Tongue (tissue), 2 donors: ENCODE results near the gene ACAD10. TPM values are rescaled to one million over a fixed set of nuclear protein-coding genes. Genes with fewer than 3 reads are reported as not detected.
"Not testable (repeated sequence)": the region's sequence is repeated elsewhere in the genome, so short reads cannot be mapped to it uniquely, and the experiment has no call there.

Experiments
- DNase-seq: peaks from one replicate; pipeline ENCODE4 v3.0.0-alpha.2; 2015
- total RNA-seq: library from RNA; depleted of rRNA; stranded (reverse); fragments of >200 nt; gene quantifications from one replicate; pipeline ENCODE4 v1.2.3, GENCODE V29; 2014

ACAD10 gene
- total RNA-seq, 1 donor from 2014 or later, result 21.2 TPM

DNA sequence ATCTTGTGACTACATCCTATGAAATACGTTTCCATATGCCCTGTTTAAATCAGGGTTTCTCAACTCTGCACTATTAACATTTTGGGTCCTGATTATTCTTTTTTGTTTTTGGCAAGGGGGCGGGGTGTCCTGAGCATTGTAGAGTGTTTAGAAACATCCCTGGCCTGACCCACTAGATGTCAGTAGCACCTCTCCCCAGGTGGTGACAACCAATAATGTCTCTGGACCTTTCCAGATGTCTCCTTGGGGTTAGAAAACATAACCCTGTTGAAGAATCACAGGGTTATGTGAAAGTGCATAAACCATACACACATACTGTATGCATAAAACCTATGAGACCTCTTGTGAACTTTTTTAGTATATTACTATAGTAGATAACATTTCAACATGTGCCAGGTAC is 1.4 kb downstream of the ACAD10 start:
- no peak for DNase-seq

DNA sequence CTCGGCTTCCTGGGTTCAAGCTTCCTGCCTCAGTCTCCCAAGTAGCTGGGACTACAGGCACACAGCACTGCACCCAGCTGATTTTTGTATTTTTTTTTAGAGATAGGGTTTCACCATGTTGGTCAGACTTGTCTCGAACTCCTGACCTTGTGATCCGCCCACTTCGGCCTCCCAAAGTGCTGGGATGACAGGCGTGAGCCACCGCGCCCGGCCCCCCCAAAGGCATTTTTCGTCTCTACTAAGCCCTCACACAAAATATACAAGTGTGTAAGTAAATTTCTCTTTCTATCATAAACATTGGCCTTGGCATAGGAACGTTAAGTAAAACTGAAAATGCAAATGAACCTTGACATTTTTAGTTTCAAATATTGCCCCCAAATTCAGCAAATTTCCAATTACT is 2.1 kb downstream of the ACAD10 start:
- no peak for DNase-seq

DNA sequence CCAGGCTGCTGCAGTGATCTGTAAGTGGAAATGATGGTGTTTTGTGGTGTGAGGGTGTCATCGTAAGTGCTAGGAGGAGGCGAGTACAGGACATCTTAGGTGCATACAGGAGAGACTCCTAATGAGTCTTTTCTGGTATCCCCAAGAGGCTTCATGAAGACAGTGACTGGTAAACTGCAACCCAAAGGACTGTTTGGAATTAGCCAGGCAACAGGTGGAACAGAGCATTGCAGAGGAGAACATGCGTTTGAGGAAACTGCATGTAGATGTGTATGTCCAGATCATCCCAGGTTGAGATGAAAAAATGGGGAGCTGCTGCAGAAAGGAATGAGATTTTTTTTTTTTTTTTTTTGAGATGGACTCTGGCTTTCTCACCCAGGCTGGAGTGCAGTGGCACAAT is 5.4 kb downstream of the ACAD10 start:
- DNase-seq, result no peak

DNA sequence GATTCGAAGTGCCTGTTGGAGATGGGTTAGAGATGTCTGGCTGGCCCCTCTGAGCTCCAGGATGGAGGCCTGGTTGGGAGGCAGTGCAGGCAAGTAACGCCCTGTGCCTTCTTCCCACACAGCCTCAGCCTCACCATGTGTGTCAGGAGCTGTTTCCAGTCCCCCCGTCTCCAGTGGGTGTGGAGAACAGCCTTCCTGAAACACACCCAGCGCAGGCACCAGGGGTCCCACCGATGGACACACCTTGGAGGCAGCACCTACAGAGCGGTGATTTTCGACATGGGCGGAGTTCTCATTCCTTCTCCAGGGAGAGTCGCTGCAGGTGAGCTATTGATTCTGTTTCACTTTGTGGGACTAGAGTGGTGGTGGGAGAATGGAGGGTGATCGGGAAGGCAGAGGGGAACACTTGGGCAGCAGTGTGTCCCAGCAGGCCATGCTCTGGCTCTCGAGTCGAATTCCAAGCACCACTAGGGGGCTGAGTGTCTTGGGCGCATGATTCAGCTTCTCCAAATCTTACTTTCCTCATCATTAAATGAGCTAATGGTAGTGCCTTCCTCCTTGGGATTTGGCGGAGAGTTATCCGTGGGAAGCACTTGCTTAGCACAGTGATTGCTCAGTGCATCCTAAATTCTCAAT is 6.8 kb downstream of the ACAD10 start:
- DNase-seq, result no peak

DNA sequence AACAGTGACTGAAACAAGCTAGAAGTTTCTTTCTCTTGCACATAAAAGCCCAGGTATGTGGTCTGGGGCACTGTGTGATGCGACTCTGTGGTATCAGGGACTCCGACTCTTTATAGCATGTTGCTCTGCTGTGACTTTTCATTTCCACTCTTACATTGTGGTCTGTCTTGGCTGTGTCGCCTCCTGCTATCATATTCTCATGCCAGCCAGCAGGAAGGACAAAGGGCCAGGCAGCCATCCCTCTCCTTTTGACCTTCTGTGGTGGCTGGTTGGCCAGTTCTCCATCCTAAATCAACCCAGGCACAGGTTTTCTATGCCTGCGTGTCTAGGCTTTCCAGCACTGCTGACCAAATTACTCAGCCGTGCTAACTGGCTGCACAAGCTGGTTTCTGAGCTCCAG is 8.0 kb downstream of the ACAD10 start:
- no peak for DNase-seq

DNA sequence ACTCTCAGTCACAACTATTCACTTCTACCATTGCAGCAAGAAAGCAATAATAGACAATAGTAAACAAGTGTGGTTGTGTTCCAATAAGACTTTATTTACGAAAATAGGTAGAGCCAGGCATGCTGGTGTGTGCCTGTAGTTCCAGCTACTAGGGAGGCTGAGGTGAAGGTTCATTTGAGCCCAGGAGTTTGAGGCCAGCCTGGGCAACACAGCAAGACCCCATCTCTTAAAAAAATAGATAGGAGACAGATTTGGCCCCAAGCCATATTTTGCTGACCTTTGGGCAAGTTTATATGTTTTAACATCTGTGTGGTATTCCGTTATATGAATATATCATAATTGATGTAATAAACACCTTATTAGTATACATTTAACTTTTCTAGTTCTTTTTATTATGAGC is 14.1 kb downstream of the ACAD10 start:
- no peak for DNase-seq

DNA sequence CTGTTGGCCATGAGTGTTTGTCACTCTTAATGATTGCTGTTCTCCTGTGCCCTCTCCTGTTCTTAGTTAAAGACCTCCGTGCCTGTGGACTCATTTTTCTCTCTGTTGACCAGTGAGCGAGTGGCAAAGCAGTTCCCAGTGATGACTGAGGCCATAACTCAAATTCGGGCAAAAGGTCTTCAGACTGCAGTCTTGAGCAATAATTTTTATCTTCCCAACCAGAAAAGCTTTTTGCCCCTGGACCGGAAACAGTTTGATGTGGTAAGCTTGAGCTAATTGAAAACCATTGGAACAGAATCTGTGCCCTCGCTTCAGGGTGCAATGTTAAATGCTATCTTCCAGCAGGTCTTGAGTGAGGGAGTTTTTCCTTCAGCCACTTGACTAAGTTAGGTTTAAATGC is 19.8 kb downstream of the ACAD10 start:
- DNase-seq, result no peak

DNA sequence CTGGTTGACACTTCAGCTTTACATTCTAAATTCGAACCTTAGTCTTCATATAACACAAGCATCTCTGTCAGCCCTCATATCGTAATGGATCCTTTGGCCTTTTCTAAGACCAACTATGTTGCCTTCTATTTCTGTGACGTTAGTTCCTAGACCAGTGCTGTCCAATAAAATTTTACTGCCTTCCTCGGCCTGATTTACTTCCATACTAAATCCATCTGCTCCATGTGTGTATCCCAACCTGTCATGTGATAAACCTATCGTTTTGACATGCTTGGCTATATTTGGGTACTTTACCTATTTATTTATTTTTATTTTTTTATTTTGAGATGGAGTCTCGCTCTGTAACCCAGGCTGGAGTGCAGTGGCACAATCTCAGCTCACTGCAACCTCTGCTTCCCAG is 20.3 kb downstream of the ACAD10 start:
- DNase-seq, result no peak

DNA sequence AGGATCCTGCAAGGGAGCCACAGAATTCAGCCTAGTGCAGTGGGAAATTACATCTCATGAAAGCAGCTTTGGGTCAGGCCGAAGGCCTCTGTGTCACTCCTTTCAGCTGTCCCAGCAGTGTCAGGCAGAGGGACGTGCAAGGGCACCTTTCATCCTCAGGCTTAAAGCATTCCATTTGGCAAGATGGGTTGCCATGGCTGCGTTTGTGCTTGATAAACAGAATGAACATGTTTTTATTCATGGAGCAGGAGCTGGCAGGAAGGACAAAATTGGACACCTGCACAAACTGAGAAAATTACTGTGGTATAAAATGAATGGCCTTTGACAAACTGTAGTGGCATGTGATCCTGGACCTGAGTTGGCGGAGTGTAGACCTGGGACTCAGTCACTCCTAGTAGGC is 29.4 kb downstream of the ACAD10 start:
- DNase-seq, result peak; percentile 57

DNA sequence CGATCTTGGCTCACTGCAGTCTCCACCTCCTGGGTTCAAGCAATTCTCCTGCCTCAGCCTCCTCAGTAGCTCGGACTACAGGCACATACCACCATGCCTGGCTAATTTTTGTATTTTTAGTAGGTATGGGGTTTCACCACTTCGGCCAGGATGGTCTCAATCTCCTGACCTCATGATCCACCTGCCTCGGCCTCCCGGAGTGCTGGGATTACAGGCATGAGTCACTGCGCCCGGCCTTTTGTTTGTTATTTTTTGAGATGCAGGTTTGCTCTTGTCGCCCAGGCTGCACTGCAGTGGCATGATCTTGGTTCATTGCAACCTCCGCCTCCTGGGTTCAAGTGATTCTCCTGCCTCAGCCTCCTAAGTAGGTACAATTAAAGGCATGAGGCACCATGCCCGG is 33.5 kb downstream of the ACAD10 start:
- DNase-seq, result not testable (repeated sequence)

DNA sequence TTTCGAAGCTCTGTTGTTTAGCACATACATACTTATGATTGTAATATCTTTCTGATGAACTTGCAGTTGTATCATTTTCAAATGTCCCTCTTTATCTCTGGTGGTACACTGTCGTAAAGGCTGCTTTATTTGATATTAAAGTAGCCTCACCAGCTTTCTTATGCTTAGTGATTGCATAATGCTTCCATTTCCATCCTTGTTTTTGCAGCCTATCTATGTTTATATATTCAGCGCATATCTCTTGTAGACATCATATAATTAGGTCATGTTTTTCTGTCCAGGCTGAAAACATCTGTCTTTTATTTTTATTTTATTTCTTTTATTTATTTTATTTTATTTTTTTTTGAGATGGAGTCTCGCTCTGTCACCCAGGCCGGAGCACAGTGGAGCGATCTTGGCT is 34.6 kb downstream of the ACAD10 start:
- DNase-seq, result no peak

DNA sequence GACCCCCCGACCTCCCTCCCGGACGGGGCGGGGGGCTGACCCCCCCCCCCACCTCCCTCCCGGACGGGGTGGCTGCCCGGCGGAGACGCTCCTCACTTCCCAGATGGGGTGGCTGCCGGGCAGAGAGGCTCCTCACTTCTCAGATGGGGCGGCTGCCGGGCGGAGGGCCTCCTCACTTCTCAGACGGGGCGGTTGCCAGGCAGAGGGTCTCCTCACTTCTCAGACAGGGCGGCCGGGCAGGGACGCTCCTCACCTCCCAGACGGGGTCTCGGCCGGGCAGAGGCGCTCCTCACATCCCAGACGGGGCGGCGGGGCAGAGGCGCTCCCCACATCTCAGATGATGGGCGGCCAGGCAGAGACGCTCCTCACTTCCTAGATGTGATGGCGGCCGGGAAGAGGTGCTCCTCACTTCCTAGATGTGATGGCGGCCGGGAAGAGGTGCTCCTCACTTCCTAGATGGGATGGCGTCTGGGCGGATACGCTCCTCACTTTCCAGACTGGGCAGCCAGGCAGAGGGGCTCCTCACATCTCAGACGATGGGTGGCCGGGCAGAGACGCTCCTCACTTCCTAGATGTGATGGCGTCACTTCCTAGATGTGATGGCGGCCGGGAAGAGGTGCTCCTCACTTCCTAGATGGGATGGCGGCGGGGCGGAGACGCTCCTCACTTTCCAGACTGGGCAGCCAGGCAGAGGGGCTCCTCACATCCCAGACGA is 38.0 kb downstream of the ACAD10 start:
- not testable (repeated sequence) for DNase-seq

DNA sequence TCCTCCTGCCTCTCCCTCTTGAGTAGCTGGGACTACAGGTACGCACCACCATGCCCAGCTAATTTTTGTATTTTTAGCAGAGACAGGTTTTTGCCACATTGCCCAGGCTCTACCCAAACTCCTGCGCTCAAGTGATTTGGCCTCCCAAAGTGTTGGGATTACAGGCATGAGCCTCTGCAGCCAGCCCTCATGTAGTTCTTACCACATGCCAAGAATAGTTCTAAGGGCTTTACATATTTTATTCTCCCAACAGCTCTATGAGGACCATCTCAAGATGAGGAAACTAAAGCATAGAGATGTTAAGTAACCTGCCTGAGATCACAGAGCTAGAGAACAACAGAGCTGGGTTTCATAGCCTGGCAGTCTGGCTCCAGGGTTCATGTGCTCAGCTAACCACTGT is 42.9 kb downstream of the ACAD10 start:
- no peak for DNase-seq

DNA sequence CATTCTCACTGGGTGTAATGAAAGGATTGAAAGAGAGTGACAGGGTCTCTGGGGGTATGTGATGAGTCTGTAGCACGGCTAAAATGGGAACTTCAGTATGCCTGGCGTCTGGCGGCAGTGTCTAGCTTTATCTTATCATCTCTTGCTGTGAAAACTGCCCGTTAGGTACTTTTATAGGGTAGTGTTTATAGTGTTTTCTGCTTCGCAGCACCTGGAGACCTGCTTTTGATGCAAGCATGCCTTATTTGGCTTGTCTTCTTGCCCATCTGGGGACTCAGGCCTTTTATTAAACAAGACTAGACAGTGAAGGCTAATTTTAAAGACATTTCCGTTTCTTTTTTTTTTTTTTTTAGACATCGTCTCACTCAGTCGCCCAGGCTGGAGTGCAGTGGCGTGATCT is 44.6 kb downstream of the ACAD10 start:
- DNase-seq, result no peak

DNA sequence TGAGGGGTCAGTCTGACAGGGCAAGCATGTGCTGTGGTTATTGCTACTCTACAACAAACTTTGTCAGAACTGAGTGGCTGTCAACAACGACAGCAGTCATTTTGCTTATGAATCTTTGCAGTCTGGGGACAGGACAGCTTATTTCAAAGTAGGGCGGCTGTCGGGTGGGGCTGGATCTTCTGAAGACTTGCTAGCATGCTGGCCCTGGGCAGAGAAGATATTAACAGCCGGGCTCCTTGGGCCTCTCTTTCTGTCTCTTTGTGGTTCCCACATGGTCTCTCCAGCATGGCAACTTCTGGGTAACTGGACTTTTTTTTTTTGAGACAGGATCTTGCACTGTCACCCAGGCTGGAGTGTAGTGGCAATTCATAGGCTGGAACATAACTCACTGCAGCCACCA is 46.9 kb downstream of the ACAD10 start:
- no peak for DNase-seq

DNA sequence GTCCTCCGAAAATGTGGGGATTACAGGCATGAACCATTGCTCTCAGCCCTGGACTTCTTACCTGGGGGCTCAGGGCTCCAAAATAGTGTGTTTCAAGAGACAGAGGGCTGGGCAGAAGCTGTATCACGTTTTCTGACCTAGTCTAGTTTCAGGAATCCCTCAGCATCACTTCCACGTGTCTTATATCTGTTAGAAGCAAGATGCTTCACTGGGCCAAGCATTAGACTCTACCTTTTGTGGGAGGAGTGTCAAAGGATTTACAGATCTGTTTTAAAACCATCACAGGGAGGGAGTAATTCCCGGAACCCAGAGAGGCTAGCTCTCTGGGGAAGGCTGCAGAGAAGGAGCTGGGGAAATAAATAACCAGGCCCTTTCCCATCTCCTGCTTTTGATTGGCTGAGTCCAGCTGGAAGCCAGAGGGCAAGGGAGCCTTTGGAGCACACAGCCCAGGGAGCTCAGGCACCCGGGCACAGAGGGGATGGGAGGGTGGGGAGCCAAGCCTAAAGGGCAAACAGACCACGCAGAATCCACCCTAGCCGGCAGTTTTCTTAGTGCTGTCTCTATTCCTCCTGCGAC is 47.6 kb downstream of the ACAD10 start:
- no peak for DNase-seq

DNA sequence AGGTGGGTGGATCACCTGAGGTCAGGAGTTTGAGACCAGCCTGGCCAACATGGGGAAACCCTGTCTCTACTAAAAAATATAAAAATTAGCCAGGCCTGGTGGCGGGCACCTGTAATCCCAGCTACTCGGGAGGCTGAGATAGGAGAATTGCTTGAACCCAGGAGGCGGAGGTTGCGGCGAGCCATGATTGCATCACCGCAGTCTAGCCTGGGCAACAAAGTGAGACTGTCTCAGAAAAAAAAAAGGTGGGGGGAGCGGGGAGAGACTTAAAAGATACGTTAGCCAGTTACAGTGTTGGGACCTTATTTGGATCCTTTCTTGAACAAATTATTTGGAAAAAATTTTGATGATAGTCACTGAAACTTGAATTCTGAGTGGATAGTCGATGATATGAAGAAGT is 53.7 kb downstream of the ACAD10 start:
- not testable (repeated sequence) for DNase-seq

DNA sequence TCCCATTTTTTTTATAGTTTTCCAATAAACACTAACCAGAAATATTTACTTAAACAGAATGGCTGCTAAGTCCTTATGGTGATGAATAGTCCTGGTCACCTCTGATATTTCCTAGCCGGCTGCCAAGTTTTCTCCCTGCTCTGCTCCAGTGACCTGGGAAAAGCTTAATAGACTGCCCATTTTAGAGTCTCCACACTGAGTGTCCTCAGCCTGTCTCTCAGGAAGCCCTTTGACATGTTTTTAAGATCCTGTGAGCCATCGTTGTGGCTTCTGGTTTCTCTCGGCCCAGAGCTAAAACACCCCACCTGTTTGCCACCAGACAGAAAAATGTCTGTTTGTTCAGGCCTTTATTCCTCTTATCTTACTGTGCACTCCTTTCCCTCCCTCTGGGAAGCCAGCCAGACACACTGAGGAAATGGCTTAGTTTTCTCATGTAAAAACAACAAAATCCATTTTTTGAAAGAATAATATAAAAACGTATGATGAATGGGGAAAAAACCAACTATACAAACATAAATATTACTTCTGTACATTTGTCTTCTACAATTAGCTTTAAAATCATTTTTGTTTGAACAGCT is 55.5 kb downstream of the ACAD10 start:
- DNase-seq, result peak; percentile 14

DNA sequence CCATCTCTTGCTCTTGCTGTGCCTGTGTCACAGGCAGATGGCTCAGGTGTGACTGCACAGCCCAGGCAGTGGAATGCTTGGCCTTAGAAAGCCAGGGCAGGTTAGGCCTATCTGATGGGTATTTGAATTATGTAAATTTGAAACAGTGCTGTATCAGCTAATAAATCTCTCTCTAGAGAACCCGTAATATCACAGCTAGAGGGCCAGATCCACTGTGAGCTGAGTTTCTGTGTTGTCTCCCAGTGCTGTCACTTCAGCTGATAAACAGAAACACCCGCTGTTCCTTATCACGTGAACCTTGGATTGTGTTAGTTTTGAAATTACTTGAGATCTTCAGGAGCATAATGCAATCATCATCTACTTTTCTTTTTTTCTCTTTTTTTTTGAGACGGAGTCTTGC is 59.4 kb downstream of the ACAD10 start:
- DNase-seq, result no peak

DNA sequence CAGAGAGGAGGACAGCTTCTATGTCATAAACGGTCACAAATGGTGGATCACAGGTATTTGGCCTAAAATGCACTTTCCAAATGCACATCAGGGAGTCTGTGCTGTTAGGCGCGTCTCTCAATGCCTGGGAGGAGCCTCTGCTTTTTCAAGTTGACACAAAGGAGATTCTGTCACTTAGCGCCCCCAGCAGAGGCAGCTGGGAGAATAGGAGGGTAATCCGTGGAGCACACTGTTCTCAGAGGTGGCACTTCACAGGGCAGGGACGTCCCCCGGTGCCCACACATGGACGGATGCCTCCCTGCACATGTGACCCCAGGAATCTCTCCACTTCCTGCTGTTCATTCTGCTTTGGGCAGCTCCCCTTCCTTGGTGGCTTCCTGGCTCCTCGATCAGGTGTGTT is 61.5 kb downstream of the ACAD10 start:
- no peak for DNase-seq

DNA sequence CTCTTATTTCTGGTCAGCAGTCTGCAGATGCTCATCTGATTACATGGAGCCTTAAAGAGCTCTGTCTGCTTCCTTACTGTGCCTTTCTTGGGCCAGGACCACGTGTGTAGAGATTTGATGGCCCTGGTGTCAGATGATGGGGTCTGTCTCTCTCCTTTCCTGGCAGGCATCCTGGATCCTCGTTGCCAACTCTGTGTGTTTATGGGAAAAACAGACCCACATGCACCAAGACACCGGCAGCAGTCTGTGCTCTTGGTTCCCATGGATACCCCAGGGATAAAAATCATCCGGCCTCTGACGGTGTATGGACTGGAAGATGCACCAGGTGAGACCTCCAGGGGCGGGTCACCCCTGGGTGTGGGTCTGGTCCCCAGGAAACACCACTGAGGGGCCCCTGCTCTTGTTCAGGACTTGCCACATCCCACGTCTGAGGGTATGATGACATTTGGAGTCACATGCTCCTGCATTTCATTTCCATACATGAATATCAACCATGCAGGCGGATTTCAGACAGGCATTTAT is 62.4 kb downstream of the ACAD10 start:
- peak; percentile 58 for DNase-seq

DNA sequence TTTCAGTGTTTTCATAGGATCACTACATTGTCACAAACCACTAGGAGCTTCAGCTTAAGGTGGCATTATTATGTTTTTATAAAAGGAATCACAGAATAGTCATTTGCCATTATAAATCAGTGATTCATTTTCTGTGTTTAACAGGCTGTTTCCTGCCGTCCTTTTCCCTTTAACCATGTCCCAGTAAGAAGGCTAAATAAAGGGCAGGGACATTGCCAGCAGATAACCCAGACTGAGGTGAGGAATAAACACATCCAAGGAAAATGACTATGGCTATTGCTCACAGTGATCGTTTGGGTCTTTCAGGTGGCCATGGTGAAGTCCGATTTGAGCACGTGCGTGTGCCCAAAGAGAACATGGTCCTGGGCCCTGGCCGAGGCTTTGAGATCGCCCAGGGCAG is 63.0 kb downstream of the ACAD10 start:
- no peak for DNase-seq

DNA sequence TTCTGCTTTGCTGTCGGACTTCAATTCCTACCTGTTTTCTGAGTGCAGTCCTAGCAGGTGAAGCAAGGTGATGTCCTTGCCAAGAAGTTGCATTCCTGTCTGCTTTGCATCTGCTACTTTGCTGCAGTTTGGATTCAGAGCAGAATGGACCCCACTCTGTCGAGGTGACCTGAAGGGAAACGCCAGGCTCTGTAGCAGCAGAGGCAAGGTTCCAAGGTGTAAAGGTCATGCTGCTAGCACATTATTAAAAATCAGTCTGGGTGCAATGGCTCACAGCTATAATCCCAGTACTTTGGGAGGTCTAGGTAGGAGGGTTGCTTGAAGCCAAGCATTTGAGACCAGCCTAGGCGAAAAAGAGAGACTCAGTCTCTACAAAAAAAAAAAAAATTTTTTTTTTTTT is 63.5 kb downstream of the ACAD10 start:
- DNase-seq, result no peak
